BLaER1 treated with 17β-estradiol and CSF1 and Interleukin-3, amounts not matched to agents 10 nM and 100 nM (cell line): ENCODE results near the gene TNXB.
"Not testable (repeated sequence)": the region's sequence is repeated elsewhere in the genome, so short reads cannot be mapped to it uniquely, and the experiment has no call there.

Experiments used
- H3K27ac ChIP-seq, 11 experiments: shearing (Covaris generic); formaldehyde crosslinking; 2 replicates each; pipeline ENCODE4 v1.8.1; 2022
- H3K27me3 ChIP-seq, 11 experiments: shearing (Covaris generic); formaldehyde crosslinking; 2 replicates each; pipeline ENCODE4 v1.8.1; 2022
- H3K36me3 ChIP-seq, 11 experiments: shearing (Covaris generic); formaldehyde crosslinking; 2 replicates each; pipeline ENCODE4 v1.8.1; 2022
- H3K4me1 ChIP-seq, 10 experiments: shearing (Covaris generic); formaldehyde crosslinking; 2 replicates each; pipeline ENCODE4 v1.8.1; 2022
- H3K4me2 ChIP-seq, 11 experiments: shearing (Covaris generic); formaldehyde crosslinking; 2 replicates each; pipeline ENCODE4 v1.8.1; 2022
- H3K4me3 ChIP-seq, 10 experiments: shearing (Covaris generic); formaldehyde crosslinking; 2 replicates each; pipeline ENCODE4 v1.8.1; 2022
- H3K9ac ChIP-seq, 11 experiments: shearing (Covaris generic); formaldehyde crosslinking; 2 replicates each; pipeline ENCODE4 v1.8.1; 2022
- H3K9me3 ChIP-seq, 11 experiments: shearing (Covaris generic); formaldehyde crosslinking; replicated peaks in 1 of 11; 2 replicates each; pipeline ENCODE4 v1.8.1; 2022
- H4K20me1 ChIP-seq, 11 experiments: shearing (Covaris generic); formaldehyde crosslinking; 2 replicates each; pipeline ENCODE4 v1.8.1; 2022

TNXB gene

DNA sequence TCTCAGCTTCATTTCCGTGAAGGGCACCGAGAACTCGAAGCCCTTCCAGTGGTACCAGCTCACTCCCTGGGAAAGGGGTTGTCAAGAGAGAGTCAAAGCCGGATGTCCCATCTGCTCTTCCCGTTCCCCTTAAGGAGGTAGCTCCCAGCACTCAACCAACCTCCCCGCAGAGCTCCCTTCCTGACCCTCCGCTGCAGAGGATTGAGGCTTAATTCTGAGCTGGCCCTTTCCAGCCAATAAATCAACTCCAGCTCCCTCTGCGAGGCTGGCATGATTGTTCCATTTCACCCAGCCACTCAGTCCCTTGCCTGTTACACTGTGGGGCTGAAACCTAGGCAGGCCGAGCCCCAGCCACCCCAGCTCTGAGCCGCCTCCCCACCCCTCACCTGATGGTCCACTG, 67.8 kb downstream of the TNXB start:
- H3K9me3 ChIP-seq, H3K9ac ChIP-seq, H3K4me3 ChIP-seq, H3K36me3 ChIP-seq, H3K27me3 ChIP-seq, H3K4me1 ChIP-seq, H3K27ac ChIP-seq, H3K4me2 ChIP-seq, H4K20me1 ChIP-seq: not testable (repeated sequence)

DNA sequence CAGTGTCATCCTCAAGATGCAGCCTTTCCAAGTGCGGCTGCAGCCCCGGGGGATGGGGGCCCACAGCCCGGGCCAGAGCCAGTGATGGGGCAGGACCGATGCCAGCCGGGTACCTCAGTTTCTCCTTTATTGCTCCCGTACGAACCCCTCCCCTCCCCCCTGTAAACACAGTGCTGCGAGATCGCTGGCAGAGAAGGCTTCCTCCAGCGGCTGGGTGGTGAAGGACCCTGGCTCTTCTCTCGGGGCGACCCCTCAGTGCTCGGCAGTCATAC, 68.2 kb downstream of the TNXB start:
- H3K4me3 ChIP-seq, H3K9ac ChIP-seq, H3K9me3 ChIP-seq, H4K20me1 ChIP-seq, H3K27me3 ChIP-seq, H3K4me2 ChIP-seq, H3K27ac ChIP-seq, H3K36me3 ChIP-seq, H3K4me1 ChIP-seq: not testable (repeated sequence)

DNA sequence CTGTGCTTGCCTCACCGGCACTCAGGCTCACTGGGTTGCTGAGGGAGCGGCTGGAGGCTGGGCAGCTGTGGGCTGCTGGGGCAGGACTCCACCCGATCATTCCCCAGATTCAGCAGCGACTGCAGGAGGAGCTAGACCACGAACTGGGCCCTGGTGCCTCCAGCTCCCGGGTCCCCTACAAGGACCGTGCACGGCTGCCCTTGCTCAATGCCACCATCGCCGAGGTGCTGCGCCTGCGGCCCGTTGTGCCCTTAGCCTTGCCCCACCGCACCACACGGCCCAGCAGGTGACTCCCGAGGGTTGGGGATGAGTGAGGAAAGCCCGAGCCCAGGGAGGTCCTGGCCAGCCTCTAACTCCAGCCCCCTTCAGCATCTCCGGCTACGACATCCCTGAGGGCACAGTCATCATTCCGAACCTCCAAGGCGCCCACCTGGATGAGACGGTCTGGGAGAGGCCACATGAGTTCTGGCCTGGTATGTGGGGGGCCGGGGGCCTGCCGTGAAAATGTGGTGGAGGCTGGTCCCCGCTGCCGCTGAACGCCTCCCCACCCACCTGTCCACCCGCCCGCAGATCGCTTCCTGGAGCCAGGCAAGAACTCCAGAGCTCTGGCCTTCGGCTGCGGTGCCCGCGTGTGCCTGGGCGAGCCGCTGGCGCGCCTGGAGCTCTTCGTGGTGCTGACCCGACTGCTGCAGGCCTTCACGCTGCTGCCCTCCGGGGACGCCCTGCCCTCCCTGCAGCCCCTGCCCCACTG, 68.7 kb downstream of the TNXB start:
- not testable (repeated sequence) for H3K4me2 ChIP-seq, H3K27ac ChIP-seq, H3K4me1 ChIP-seq, H4K20me1 ChIP-seq, H3K9ac ChIP-seq, H3K4me3 ChIP-seq, H3K27me3 ChIP-seq, H3K9me3 ChIP-seq, H3K36me3 ChIP-seq

DNA sequence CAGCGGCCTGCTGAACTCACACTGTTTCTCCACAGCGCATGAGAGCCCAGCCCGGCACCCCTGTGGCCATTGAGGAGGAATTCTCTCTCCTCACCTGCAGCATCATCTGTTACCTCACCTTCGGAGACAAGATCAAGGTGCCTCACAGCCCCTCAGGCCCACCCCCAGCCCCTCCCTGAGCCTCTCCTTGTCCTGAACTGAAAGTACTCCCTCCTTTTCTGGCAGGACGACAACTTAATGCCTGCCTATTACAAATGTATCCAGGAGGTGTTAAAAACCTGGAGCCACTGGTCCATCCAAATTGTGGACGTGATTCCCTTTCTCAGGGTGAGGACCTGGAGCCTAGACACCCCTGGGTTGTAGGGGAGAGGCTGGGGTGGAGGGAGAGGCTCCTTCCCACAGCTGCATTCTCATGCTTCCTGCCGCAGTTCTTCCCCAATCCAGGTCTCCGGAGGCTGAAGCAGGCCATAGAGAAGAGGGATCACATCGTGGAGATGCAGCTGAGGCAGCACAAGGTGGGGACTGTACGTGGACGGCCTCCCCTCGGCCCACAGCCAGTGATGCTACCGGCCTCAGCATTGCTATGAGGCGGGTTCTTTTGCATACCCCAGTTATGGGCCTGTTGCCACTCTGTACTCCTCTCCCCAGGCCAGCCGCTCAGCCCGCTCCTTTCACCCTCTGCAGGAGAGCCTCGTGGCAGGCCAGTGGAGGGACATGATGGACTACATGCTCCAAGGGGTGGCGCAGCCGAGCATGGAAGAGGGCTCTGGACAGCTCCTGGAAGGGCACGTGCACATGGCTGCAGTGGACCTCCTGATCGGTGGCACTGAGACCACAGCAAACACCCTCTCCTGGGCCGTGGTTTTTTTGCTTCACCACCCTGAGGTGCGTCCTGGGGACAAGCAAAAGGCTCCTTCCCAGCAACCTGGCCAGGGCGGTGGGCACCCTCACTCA, 69.5 kb downstream of the TNXB start:
- H3K4me3 ChIP-seq, H3K27me3 ChIP-seq, H3K9me3 ChIP-seq, H3K36me3 ChIP-seq, H3K4me2 ChIP-seq, H3K27ac ChIP-seq, H3K4me1 ChIP-seq, H3K9ac ChIP-seq, H4K20me1 ChIP-seq: not testable (repeated sequence)

DNA sequence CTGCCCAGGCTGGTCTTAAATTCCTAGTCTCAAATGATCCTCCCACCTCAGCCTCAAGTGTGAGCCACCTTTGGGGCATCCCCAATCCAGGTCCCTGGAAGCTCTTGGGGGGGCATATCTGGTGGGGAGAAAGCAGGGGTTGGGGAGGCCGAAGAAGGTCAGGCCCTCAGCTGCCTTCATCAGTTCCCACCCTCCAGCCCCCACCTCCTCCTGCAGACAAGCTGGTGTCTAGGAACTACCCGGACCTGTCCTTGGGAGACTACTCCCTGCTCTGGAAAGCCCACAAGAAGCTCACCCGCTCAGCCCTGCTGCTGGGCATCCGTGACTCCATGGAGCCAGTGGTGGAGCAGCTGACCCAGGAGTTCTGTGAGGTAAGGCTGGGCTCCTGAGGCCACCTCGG, 70.3 kb downstream of the TNXB start:
- not testable (repeated sequence) for H3K4me3 ChIP-seq, H3K9me3 ChIP-seq, H3K36me3 ChIP-seq, H3K4me2 ChIP-seq, H4K20me1 ChIP-seq, H3K27me3 ChIP-seq, H3K27ac ChIP-seq, H3K4me1 ChIP-seq, H3K9ac ChIP-seq

DNA sequence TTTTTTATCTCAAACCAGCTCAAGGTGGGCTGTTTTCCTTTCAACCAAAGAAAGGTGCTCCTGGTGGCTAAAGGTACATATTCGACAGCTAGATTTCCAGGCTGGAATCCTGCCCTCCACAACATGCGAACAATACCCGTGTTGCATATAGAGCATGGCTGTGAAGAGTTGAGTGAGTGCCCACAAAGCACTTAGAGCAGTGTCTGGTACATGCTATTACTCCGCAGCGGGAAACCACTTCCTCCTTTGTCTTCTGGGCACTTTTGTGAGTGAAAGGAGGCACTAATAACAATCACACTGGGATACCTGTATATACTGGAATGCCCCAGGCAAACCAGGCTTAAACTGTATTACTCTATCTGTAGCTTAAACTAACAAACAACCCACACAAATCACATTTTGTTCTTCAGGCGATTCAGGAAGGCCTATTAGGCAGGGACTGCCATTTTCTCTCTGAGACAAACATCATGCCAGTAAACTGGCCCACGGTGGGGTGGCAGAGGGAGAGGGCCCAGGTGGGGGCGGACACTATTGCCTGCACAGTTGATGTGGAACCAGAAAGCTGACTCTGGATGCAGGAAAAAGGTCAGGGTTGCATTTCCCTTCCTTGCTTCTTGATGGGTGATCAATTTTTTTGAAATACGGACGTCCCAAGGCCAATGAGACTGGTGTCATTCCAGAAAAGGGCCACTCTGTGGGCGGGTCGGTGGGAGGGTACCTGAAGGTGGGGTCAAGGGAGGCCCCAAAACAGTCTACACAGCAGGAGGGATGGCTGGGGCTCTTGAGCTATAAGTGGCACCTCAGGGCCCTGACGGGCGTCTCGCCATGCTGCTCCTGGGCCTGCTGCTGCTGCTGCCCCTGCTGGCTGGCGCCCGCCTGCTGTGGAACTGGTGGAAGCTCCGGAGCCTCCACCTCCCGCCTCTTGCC, 71.3 kb downstream of the TNXB start, which contains the start of gene CYP21A2:
TSS of gene CYP21A2 (plus strand) at position 818 of the 927 bp plus-strand sequence. CDS start at position 826, 8 bp downstream.
- H3K27me3 ChIP-seq, H3K27ac ChIP-seq, H3K36me3 ChIP-seq, H3K4me3 ChIP-seq, H3K4me2 ChIP-seq, H4K20me1 ChIP-seq, H3K9ac ChIP-seq, H3K4me1 ChIP-seq, H3K9me3 ChIP-seq: not testable (repeated sequence)

DNA sequence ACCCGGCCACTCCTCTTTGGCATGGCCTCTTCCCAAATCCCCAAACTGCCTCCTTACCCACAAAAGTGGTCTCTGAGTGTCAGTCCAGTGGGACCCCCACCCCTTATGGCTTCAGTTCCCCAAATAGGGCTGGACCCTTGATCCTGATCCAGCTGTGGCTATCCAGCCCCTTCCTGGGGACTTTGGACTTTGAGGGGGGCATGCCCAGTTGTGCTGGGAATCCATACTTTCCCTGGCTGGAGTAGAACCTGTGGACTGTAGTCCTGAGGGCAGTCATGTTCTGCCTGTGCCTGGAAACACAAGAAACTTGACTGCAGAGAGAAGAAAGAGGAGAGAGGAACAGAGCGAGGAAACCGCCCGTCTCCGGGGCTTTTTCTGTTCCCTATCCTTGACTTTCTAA, 72.0 kb downstream of the TNXB start:
- H3K36me3 ChIP-seq, H3K27ac ChIP-seq, H3K4me1 ChIP-seq, H3K9me3 ChIP-seq, H3K4me3 ChIP-seq, H3K9ac ChIP-seq, H3K4me2 ChIP-seq, H3K27me3 ChIP-seq, H4K20me1 ChIP-seq: not testable (repeated sequence)

DNA sequence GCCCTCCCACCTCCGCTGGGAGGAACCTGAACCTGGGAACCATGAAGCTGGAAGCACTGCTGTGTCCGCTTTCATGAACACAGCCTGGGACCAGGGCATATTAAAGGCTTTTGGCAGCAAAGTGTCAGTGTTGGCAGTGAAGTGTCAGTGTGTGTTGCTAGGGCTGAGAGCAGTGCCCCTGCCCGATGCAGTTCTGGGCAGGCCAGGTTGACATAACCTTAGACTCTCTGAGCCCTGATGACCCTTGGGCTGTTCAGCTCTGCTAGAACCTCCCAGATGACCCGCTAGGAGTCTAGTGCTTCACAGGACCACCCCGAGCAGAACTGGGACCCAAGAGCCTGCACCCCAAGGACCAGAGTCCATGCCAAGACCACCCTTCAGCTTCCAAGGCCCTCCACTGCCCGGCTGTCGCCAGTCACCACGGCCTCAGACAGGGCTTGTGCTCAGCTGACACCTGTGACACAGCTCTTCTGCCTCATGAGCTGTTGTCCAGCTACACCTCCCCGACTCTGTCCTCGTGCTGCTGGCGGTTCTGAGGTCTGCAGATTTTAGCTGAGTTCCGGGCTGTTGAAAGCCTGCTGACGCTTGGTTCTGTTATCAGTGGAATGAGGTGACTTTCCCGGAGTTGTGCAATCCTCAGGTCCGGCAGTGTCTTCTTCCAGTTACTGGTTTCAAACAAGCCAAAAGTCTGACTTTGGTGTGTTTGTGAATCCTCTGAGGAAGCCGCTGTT, 73.7 kb downstream of the TNXB start:
- H3K4me1 ChIP-seq, H3K9me3 ChIP-seq, H3K4me3 ChIP-seq: not testable (repeated sequence)

DNA sequence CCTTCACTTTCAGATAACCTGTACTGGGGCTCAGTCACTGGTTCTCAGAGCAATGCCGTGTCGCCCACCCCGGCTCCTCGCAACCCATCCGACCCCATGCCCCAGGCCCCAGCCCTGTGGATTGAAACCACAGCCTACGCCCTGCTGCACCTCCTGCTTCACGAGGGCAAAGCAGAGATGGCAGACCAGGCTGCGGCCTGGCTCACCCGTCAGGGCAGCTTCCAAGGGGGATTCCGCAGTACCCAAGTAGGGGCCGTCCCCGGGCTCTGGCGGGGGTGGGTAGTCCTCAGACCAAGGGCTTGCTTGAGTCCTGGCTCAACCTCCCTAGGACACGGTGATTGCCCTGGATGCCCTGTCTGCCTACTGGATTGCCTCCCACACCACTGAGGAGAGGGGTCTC, 79.6 kb downstream of the TNXB start:
- not testable (repeated sequence) for H3K36me3 ChIP-seq, H3K27ac ChIP-seq, H3K9ac ChIP-seq, H3K4me1 ChIP-seq, H4K20me1 ChIP-seq, H3K27me3 ChIP-seq, H3K4me3 ChIP-seq, H3K4me2 ChIP-seq, H3K9me3 ChIP-seq

More for the DNA sequence above, 73.7 kb downstream of the TNXB start:
- H3K9ac ChIP-seq, H3K27me3 ChIP-seq, H3K4me2 ChIP-seq, H4K20me1 ChIP-seq, H3K36me3 ChIP-seq, H3K27ac ChIP-seq: not testable (repeated sequence)

DNA sequence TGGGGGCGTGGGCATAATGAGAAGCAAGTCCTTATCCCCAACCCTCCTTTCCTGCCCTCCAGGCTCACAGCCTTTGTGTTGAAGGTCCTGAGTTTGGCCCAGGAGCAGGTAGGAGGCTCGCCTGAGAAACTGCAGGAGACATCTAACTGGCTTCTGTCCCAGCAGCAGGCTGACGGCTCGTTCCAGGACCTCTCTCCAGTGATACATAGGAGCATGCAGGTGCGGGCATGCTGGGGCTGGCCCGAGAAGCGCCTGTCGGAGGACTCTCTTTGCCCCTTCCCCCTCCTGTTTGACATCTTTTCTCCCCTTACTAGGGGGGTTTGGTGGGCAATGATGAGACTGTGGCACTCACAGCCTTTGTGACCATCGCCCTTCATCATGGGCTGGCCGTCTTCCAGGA, 80.5 kb downstream of the TNXB start:
- H3K27me3 ChIP-seq, H3K4me3 ChIP-seq, H3K27ac ChIP-seq, H3K36me3 ChIP-seq, H3K9ac ChIP-seq, H3K9me3 ChIP-seq, H4K20me1 ChIP-seq, H3K4me1 ChIP-seq, H3K4me2 ChIP-seq: not testable (repeated sequence)

DNA sequence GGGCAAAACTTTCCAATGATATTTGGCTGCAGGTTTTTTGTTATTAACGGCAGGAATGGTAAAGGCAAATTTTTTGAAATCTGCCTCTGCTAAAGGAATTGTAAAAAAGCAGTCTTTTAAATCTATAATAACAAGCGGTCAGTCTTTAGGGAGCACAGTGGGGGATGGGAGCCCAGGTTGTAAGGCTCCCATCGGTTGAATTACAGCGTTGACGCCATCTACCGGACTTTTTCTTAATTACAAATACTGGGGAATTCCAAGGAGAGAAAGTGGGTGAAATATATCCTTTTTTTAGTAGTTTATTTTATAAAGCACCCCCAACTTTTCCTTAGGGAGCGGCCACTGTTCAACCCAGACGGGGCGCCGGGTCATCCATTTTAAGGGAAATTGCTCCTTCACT, 87.0 kb downstream of the TNXB start:
- not testable (repeated sequence) for H3K27me3 ChIP-seq, H3K4me3 ChIP-seq, H3K9ac ChIP-seq, H3K27ac ChIP-seq, H4K20me1 ChIP-seq, H3K36me3 ChIP-seq, H3K4me1 ChIP-seq, H3K9me3 ChIP-seq, H3K4me2 ChIP-seq

DNA sequence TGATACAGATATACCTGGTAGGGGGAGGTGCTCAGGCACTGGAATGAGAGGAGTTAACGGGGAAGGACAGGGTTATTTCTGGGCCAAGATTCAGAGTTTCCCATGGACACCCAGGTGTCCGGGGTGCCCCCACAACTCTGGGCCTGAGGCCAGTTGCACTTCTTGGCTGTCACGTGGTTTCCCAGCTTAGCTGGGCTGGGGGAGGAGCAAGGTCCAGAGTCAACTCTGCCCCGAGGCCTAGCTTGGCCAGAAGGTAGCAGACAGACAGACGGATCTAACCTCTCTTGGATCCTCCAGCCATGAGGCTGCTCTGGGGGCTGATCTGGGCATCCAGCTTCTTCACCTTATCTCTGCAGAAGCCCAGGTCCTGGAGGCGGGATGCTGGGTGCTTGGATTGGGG, 94.6 kb downstream of the TNXB start, which contains the start of gene C4B:
TSS of gene C4B (plus strand) at position 249 of the 400 bp plus-strand sequence. CDS start at position 300, 51 bp downstream.
- H3K4me3 ChIP-seq, H3K9ac ChIP-seq, H4K20me1 ChIP-seq, H3K27ac ChIP-seq, H3K4me1 ChIP-seq, H3K9me3 ChIP-seq, H3K4me2 ChIP-seq, H3K27me3 ChIP-seq, H3K36me3 ChIP-seq: not testable (repeated sequence)

DNA sequence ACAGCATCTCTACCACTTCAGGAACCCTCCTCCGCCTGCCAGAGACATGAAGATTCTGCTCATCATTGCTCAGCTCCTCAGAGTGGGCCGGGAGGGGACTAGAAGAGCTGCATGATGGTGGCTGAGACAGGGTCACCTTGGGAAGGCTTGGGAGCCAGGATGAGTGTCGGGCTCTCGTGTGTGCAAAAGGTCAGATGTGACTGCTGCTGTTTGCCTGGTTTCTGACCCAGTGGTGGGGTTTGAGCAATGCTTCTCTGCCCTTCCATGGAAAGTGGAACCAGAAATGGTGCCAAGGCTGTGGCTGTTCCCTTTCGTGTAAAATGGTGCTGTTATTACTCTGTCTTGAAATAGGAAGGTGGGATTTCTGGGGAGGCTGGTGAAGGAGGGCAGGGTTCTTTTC, 95.4 kb downstream of the TNXB start:
- not testable (repeated sequence) for H3K36me3 ChIP-seq, H3K27me3 ChIP-seq, H3K4me1 ChIP-seq, H3K27ac ChIP-seq, H4K20me1 ChIP-seq, H3K4me3 ChIP-seq, H3K4me2 ChIP-seq, H3K9ac ChIP-seq, H3K9me3 ChIP-seq
